Measurements from ENCODE around the gene SLC30A10. TPM values are rescaled to one million over a fixed set of nuclear protein-coding genes. Genes with fewer than 3 reads are reported as not detected.
"Not testable (repeated sequence)": the region's sequence is repeated elsewhere in the genome, so short reads cannot be mapped to it uniquely, and the experiment has no call there.

SLC30A10 gene
- total RNA-seq, 1 donor from 2014 or later: 0.09 TPM

- H3K4me1 Mint-ChIP-seq: no peaks in the 10 kb centered on the region
- no peak overlapping the region for H3K9ac ChIP-seq
Measured at GRCh38 chr1:219938706-219939105, 10.3 kb upstream of the SLC30A10 start.

GRCh38 chr1:219933763-219934162 is 5.4 kb upstream of the SLC30A10 start:
- not testable (repeated sequence) for H3K36me3 Mint-ChIP-seq; H3K4me3 ChIP-seq; H3K27ac ChIP-seq; H3K36me3 ChIP-seq; H3F3A ChIP-seq (ENCODE audit: low read depth); H3K4me1 Mint-ChIP-seq; H3K9me3 ChIP-seq (ENCODE audit: low read depth); H3K4me3 Mint-ChIP-seq; H3K79me2 ChIP-seq (ENCODE audit: low read depth); H2AFZ ChIP-seq (replicated peaks); H3K4me1 ChIP-seq; H3K9ac ChIP-seq; H3K9me3 Mint-ChIP-seq; DNase-seq (ENCODE audit: low spot score); H3K27ac Mint-ChIP-seq; H3K4me2 ChIP-seq; H4K20me1 ChIP-seq (ENCODE audit: low read depth)
- peaks cover 15% of the 10 kb centered on the region for H3K27me3 Mint-ChIP-seq (ENCODE audit: insufficient read depth, low read depth)
- H3K27me3 ChIP-seq: peaks cover 14% of the 10 kb centered on the region

More at GRCh38 chr1:219938706-219939105, 10.3 kb upstream of the SLC30A10 start:
- Histone ChIP-seq H3K9me3 (ENCODE audit: low read depth) (no peaks in the 10 kb centered on the region), H3K4me3 (no peak overlapping the region), H4K20me1 (ENCODE audit: low read depth) (no peaks in the 10 kb centered on the region), H3K36me3 (no peaks in the 10 kb centered on the region), H2AFZ (replicated peaks) (no peak overlapping the region), H3K79me2 (ENCODE audit: low read depth) (no peaks in the 10 kb centered on the region), H3K4me1 (no peaks in the 10 kb centered on the region), H3F3A (ENCODE audit: low read depth) (no peaks in the 10 kb centered on the region), H3K4me2 (no peak overlapping the region), H3K27ac (no peak overlapping the region), H3K27me3 (no peaks in the 10 kb centered on the region)
- Mint-ChIP-seq H3K36me3 (no peaks in the 10 kb centered on the region), H3K27ac (no peak overlapping the region), H3K9me3 (no peaks in the 10 kb centered on the region), H3K4me3 (no peak overlapping the region), H3K27me3 (ENCODE audit: insufficient read depth, low read depth) (peaks cover 3% of the 10 kb centered on the region)
- TF ChIP-seq EZH2 (IDR thresholded peaks at IDR 0.05): no peak
- no peak for TF ChIP-seq EZH2phosphoT487 (IDR thresholded peaks at IDR 0.05)
- TF ChIP-seq CTCF (IDR thresholded peaks at IDR 0.05): no peak
- no peak for DNase-seq (ENCODE audit: low spot score)

- Histone ChIP-seq H3K4me2 (no peak overlapping the region), H3K9me3 (ENCODE audit: low read depth) (no peaks in the 10 kb centered on the region), H3K27ac (no peak overlapping the region), H3K27me3 (peaks cover 41% of the 10 kb centered on the region), H3K79me2 (ENCODE audit: low read depth) (no peaks in the 10 kb centered on the region), H3K4me3 (no peak overlapping the region), H4K20me1 (ENCODE audit: low read depth) (no peaks in the 10 kb centered on the region), H3K36me3 (no peaks in the 10 kb centered on the region), H2AFZ (replicated peaks) (no peak overlapping the region), H3K4me1 (no peaks in the 10 kb centered on the region), H3F3A (ENCODE audit: low read depth) (peaks cover 6% of the 10 kb centered on the region), H3K9ac (no peak overlapping the region)
- no peaks in the 10 kb centered on the region for H3K36me3 Mint-ChIP-seq
- peaks cover 23% of the 10 kb centered on the region for H3K27me3 Mint-ChIP-seq (ENCODE audit: insufficient read depth, low read depth)
- TF ChIP-seq EZH2phosphoT487 (IDR thresholded peaks at IDR 0.05): no peak
- no peak for TF ChIP-seq CTCF (IDR thresholded peaks at IDR 0.05)
- TF ChIP-seq EZH2 (IDR thresholded peaks at IDR 0.05): no peak
- no peaks in the 10 kb centered on the region for H3K9me3 Mint-ChIP-seq
- H3K27ac Mint-ChIP-seq: no peak overlapping the region
- peaks cover 16% of the 10 kb centered on the region for H3K4me1 Mint-ChIP-seq
- H3K4me3 Mint-ChIP-seq: no peak overlapping the region
- no peak for DNase-seq (ENCODE audit: low spot score)
Measured at GRCh38 chr1:219931033-219931432, 2.7 kb upstream of the SLC30A10 start.

GRCh38 chr1:219928791-219929118 is 398 bp upstream of the SLC30A10 start:
- peak overlapping the region; percentile 82 for H3K4me2 ChIP-seq

More at GRCh38 chr1:219928791-219929118, 398 bp upstream of the SLC30A10 start:
- TF ChIP-seq EZH2 (IDR thresholded peaks at IDR 0.05): no peak
- TF ChIP-seq CTCF (IDR thresholded peaks at IDR 0.05): no peak
- TF ChIP-seq EZH2phosphoT487 (IDR thresholded peaks at IDR 0.05): no peak
- H3K4me1 ChIP-seq: no peaks in the 10 kb centered on the region
- no peaks in the 10 kb centered on the region for H3K36me3 Mint-ChIP-seq
- H2AFZ ChIP-seq (replicated peaks): peak overlapping the region; percentile 99
- H3K9me3 ChIP-seq (ENCODE audit: low read depth): no peaks in the 10 kb centered on the region
- H3K4me1 Mint-ChIP-seq: peaks cover 16% of the 10 kb centered on the region
- no peaks in the 10 kb centered on the region for H4K20me1 ChIP-seq (ENCODE audit: low read depth)
- no peaks in the 10 kb centered on the region for H3K36me3 ChIP-seq
- H3K27ac Mint-ChIP-seq: no peak overlapping the region
- no peak overlapping the region for H3K27ac ChIP-seq
- no peaks in the 10 kb centered on the region for H3K79me2 ChIP-seq (ENCODE audit: low read depth)
- no peak overlapping the region for H3K9ac ChIP-seq
- peak overlapping the region; percentile 82 for H3K4me3 Mint-ChIP-seq
- peaks cover 6% of the 10 kb centered on the region for H3F3A ChIP-seq (ENCODE audit: low read depth)
- peaks cover 23% of the 10 kb centered on the region for H3K27me3 Mint-ChIP-seq (ENCODE audit: insufficient read depth, low read depth)
- peak overlapping the region; percentile 53 for H3K4me3 ChIP-seq
- peaks cover 45% of the 10 kb centered on the region for H3K27me3 ChIP-seq
- no peak for DNase-seq (ENCODE audit: low spot score)
- no peaks in the 10 kb centered on the region for H3K9me3 Mint-ChIP-seq
